Ovary (tissue), 9 donors: Measurements from ENCODE around the gene CEP152. TPM values are rescaled to one million over a fixed set of nuclear protein-coding genes. Genes with fewer than 3 reads are reported as not detected.

Source experiments
- DNase-seq, 5 donors: peaks; one replicate each; pipeline ENCODE4 v3.0.0-alpha.2; 2019 to 2020
- H3K27ac ChIP-seq, 2 donors: fragments of 200-600 bp; one replicate each; pipeline versions ENCODE4 v1.5.1 to v1.8.0; 2019 to 2022
- H3K27me3 ChIP-seq: fragments of 200-600 bp; one replicate; pipeline ENCODE4 v1.8.0; 2022
- H3K36me3 ChIP-seq: fragments of 200-600 bp; sonication (generic); one replicate; pipeline ENCODE4 v1.5.1; 2019
- H3K4me1 ChIP-seq: one replicate; pipeline ENCODE4 v1.8.1; 2013; ENCODE audit warnings: mild to moderate bottlenecking, moderate library complexity; ENCODE audit not compliant: insufficient read depth
- H3K4me3 ChIP-seq: fragments of 200-600 bp; sonication (generic); one replicate; pipeline ENCODE4 v1.5.1; 2017
- H3K9me3 ChIP-seq, 2 donors: fragments of 200-600 bp in 1 of 2; sonication (generic) in 1 of 2; one replicate each; pipeline versions ENCODE4 v1.5.1 to v1.8.1; 2013 to 2019; ENCODE audit warnings: mild to moderate bottlenecking in 1 of 2, moderate library complexity in 1 of 2
- EP300 ChIP-seq: sonication (generic); formaldehyde crosslinking; IDR thresholded peaks from one replicate; pipeline ENCODE4 v1.6.1; 2017; ENCODE audit warnings: antibody characterized with exemption
- POLR2A ChIP-seq: fragments of 450-650 bp; IDR thresholded peaks from one replicate; pipeline ENCODE4 v1.6.1; 2017; ENCODE audit warnings: antibody characterized with exemption, mild to moderate bottlenecking, moderate library complexity
- WGBS, 3 donors: extraction: QIAGEN DNeasy Blood & Tissue Kit in 1 of 3; methylation state at CpG; one replicate each; pipeline versions ENCODE4 v1.1.5 to v1.1.7; 2013 to 2017; 5-methylcytosine and 5-hydroxymethylcytosine counted together
- intact Hi-C, 4 donors: fragments of 100-400 bp; cut with DNase I; formaldehyde crosslinking; loops; one replicate each; pipeline versions ENCODE4 v1.11.0 to v1.15.1; 2022 to 2023
- polyA plus RNA-seq, 2 donors: library from polyadenylated mRNA; stranded (reverse); fragments of 200-250 nt in 1 of 2; fragments of 350-450 nt in 1 of 2; fragmentation: Illumina TruSeq in 1 of 2; extraction: RNeasy Lipid Tissue Mini Kit (QIAGEN cat#74804) in 1 of 2; gene quantifications; one replicate each; pipeline ENCODE4 v1.2.3, GENCODE V29; 2013 to 2014
- total RNA-seq, 7 donors: library from RNA; depleted of rRNA in 2 of 7; stranded (reverse); fragments of >200 nt in 2 of 7; fragmentation: NEBNext Ultra II Directional in 3 of 7; extraction: Animal tissue kit (Norgen Biotek cat#: 25700) in 3 of 7; gene quantifications; one replicate each; pipeline versions ENCODE4 v1.1.0 to v1.2.4, GENCODE V29; 2016 to 2023
- TF ChIP-seq, protein P1 (sequence below), 3 donors: fragments of 450-650 bp in 2 of 3; fragments of 200-600 bp in 1 of 3; IDR thresholded peaks; one replicate each; pipeline versions ENCODE4 v1.5.1 to v1.8.0; 2016 to 2022; ENCODE audit warnings: antibody characterized with exemption in 3 of 3, mild to moderate bottlenecking in 1 of 3
- donor health status: DM: no; HTN: no; CAD: no; lungs with moderate emphysema.
- donor health status: DM: no; HTN: no; CAD: no.
- donor health status: Bipolar disorder and iron deficiency.
- donor health status: DM: yes; HTN: yes; CAD: no.
- donor health status: DM: no; HTN: no; CAD: no.
- donor health status: DM: yes; HTN: yes; CAD: no.

CEP152 gene
- total and polyA plus RNA-seq, 9 donors = 1.4 to 3.7 (median 2.2) TPM

DNA sequence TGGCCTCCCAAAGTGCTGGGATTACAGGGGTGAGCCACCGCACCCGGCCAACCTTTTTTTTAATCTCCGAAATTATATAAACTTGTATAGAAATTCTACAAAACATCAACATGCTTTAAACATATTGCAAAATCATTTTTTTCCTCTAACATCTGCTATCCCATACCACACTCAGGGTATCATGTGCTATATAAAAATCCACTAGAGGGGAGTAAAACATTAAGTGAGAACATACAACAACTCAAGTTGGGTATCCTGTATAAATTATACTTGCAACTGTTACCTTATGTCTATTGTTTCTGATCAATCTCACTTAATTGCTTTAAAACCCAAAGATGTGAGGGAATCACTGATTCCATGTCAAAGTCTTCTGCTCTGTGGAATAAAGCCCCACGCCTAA lies 93.4 kb downstream of the CEP152 start:
- no peak overlapping the region for H3K27ac ChIP-seq
- no peaks in the 10 kb centered on the region for H3K36me3 ChIP-seq
- intact Hi-C loops = no loop called here
- DNase-seq = no peak
- no peaks in the 10 kb centered on the region for H3K4me1 ChIP-seq
- WGBS, 3 donors = 94 to 95% (median 94%) methylated on average over 4 of the region's 4 CpGs
- H3K27me3 ChIP-seq = no peaks in the 10 kb centered on the region
- H3K4me3 ChIP-seq = no peak overlapping the region
- no peaks in the 10 kb centered on the region for H3K9me3 ChIP-seq
- TF ChIP-seq POLR2A = no peak
- TF ChIP-seq EP300 = no peak
- TF ChIP-seq, protein P1, sequence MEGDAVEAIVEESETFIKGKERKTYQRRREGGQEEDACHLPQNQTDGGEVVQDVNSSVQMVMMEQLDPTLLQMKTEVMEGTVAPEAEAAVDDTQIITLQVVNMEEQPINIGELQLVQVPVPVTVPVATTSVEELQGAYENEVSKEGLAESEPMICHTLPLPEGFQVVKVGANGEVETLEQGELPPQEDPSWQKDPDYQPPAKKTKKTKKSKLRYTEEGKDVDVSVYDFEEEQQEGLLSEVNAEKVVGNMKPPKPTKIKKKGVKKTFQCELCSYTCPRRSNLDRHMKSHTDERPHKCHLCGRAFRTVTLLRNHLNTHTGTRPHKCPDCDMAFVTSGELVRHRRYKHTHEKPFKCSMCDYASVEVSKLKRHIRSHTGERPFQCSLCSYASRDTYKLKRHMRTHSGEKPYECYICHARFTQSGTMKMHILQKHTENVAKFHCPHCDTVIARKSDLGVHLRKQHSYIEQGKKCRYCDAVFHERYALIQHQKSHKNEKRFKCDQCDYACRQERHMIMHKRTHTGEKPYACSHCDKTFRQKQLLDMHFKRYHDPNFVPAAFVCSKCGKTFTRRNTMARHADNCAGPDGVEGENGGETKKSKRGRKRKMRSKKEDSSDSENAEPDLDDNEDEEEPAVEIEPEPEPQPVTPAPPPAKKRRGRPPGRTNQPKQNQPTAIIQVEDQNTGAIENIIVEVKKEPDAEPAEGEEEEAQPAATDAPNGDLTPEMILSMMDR (IDR thresholded peaks at IDR 0.05) = no peak

DNA sequence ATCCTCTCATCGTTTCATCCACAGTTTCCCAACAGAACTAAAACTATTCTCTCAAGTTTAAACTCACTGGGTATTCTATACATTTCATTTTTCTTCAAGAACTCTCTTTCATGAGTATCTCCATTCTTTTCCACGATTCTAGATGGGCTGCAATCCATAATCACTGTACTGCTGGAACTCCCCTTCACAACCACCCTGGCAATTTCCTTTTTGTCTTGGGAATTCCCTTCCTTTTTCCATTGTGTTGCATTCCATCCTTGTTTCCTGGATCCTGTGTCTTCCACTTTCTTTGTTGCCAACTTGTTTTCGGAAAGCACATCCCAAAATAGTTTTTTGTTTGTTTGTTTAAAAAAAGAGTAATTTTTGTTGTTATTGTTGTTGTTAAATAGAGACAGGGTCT lies 98.3 kb downstream of the CEP152 start:
- Histone ChIP-seq H3K27me3 (no peaks in the 10 kb centered on the region), H3K4me3 (no peak overlapping the region), H3K27ac (no peak overlapping the region), H3K9me3 (no peaks in the 10 kb centered on the region), H3K4me1 (no peaks in the 10 kb centered on the region), H3K36me3 (no peaks in the 10 kb centered on the region)
- DNase-seq = no peak
- intact Hi-C loops = no loop called here
- TF ChIP-seq, protein P1 (IDR thresholded peaks at IDR 0.05) = no peak
- TF ChIP-seq POLR2A (no peak), EP300 (no peak)
- 78 to 79% (median 79%) methylated on average over 3 of the region's 3 CpGs for whole genome bisulfite sequencing, 3 donors

DNA sequence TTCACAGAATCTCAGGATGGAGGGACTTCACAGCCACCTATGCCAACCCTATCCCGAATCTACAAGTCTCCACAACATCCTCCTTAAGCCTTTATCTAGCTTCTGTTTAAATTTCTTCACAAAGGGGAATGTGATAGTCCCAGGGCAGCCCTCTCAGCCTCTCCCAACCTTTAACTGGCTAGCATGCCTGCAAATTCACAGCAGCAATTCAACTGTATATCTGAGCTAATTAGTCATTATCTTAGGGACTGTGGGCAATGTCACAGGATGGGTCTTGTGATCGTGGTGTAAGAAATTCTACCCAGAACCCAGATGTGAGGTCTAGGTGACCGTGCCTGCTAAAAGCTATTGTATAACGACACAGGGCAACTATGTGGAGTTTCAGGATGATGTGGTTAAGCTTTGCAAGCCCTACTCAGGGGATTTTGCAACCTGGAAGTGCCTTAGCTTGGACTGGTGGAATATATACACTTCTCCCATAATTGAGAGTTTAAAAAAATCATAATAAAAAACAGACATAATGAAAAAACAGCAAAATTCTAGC lies 99.8 kb downstream of the CEP152 start:
- H3K27ac ChIP-seq = no peak overlapping the region
- H3K4me3 ChIP-seq = no peak overlapping the region
- intact Hi-C loops = no loop called here
- no peaks in the 10 kb centered on the region for H3K4me1 ChIP-seq
- 87 to 93% (median 87%) methylated on average over 4 of the region's 4 CpGs for WGBS, 3 donors
- no peak for DNase-seq
- H3K36me3 ChIP-seq = no peaks in the 10 kb centered on the region
- no peaks in the 10 kb centered on the region for H3K27me3 ChIP-seq
- TF ChIP-seq EP300 (no peak), POLR2A (no peak)
- TF ChIP-seq, protein P1 (IDR thresholded peaks at IDR 0.05) = no peak
- no peaks in the 10 kb centered on the region for H3K9me3 ChIP-seq

DNA sequence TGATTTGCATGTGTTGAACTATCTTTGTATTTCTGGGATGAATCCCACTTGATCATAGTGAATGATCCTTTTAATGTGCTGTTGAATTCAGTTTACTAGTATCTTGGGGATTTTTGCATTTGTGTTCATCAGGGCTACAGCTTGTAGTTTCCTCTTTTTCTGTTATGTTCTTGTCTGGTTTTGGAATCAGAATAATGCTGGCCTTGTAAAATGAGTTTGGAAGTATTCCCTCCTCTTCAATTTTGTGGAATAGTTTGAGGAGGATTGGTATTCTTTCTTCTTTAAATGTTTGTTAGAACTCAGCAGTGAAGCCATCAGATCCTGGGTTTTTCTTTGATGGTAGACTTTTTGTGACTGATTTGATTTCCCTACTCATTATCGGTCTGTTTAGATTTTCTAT lies 102.2 kb downstream of the CEP152 start:
- no peaks in the 10 kb centered on the region for H3K9me3 ChIP-seq
- no peaks in the 10 kb centered on the region for H3K27me3 ChIP-seq
- no peak overlapping the region for H3K27ac ChIP-seq
- intact Hi-C loops = no loop called here
- TF ChIP-seq EP300 = no peak
- TF ChIP-seq, protein P1 (IDR thresholded peaks at IDR 0.05) = no peak
- no peaks in the 10 kb centered on the region for H3K4me1 ChIP-seq
- WGBS, 3 donors = 42 to 93% (median 85%) methylated on average over 1 of the region's 1 CpG
- H3K4me3 ChIP-seq = no peak overlapping the region
- DNase-seq = no peak
- H3K36me3 ChIP-seq = no peaks in the 10 kb centered on the region
